IPS-20b (cell line): ENCODE results near the gene CCDC74A.
"Not testable (repeated sequence)": the region's sequence is repeated elsewhere in the genome, so short reads cannot be mapped to it uniquely, and the experiment has no call there.

Experiments used
- H3K27ac ChIP-seq: one replicate; pipeline ENCODE4 v1.5.1; 2013; ENCODE audit warnings: low read length
- H3K27me3 ChIP-seq: 2 replicates; pipeline ENCODE4 v1.6.1; 2013; ENCODE audit warnings: mild to moderate bottlenecking, low read length, inconsistent platforms; ENCODE audit not compliant: insufficient read depth
- H3K36me3 ChIP-seq: 2 replicates; pipeline ENCODE4 v1.6.1; 2013; ENCODE audit warnings: low read depth, mild to moderate bottlenecking, inconsistent platforms, low read length, moderate library complexity; ENCODE audit not compliant: insufficient read depth
- H3K4me1 ChIP-seq: 2 replicates; pipeline ENCODE4 v1.6.1; 2013; ENCODE audit warnings: mild to moderate bottlenecking, control low read depth, inconsistent platforms, low read length, moderate library complexity; ENCODE audit not compliant: insufficient read depth
- H3K4me3 ChIP-seq: 2 replicates; pipeline ENCODE4 v1.5.1; 2013; ENCODE audit warnings: mild to moderate bottlenecking, low read length, inconsistent platforms
- H3K9ac ChIP-seq: 2 replicates; pipeline ENCODE4 v1.6.1; 2013; ENCODE audit warnings: low read depth, mild to moderate bottlenecking, inconsistent platforms, low read length, moderate library complexity
- H3K9me3 ChIP-seq: 2 replicates; pipeline ENCODE4 v1.6.1; 2013; ENCODE audit warnings: mild to moderate bottlenecking, low read depth, low read length, inconsistent platforms; ENCODE audit not compliant: insufficient read depth

The CCDC74A gene

DNA sequence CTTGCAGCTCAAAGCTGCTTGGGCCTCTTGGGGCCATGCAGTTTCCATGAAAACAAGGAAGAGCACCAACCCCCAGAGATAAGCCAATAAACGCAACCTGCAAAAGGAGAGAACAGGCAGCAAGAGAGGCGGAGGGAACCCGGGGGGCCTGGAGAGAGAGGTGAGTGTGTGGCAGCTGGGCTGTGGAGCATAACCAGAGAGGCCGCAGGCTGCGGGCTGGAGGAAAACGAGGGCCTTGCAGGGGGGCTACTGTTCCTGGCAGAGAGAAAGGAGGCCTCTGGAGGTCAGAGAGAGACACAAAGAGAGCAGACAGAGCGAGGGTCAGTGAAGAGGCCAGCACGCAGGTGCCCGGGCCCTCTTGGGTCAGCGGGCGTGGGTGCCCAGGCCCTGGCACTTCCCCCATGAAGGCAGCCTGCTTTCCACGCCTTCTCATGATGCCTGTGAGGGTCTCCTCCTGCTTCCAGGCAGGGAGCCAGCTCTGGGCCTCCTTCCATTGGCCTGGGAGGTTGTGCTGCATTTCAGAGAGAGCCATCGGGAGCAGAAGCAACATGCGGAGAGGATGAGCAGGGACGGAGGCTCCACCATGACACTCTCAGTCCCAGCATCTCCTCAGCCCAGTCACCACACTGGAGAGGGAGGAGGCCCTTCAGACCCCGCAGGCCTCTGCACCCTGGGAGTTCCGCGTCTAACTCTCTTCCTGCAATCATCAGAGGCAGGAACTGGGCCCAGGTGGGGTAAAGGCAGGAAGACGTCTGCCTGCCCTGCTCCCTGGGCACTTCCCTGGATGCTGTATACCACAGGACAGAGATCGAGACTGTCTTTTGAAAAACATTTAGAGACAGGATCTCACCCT lies 36.8 kb upstream of the CCDC74A start:
- H3K27ac ChIP-seq, result not testable (repeated sequence)

DNA sequence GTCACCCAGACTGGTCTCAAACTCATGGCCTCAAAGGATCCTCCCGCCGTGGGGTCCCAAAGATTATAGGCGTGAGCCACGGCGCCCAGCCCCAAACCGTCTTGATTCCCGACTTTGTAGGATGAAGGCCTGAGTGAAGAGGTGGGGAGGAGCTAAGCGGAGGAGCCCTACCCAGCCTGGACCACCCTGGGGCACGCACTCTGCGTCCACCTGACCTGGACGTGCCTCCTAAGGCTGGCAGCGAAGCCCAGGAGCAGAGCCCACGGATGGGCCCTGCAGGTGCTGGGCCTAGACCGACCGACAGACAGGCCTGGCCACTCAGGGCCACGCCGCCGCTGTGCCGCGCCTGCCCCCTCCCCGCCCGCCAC lies 36.2 kb upstream of the CCDC74A start:
- H3K4me1 ChIP-seq, H3K27me3 ChIP-seq, H3K9me3 ChIP-seq, H3K27ac ChIP-seq, H3K36me3 ChIP-seq: not testable (repeated sequence)
- Histone ChIP-seq H3K9ac (peak overlapping the region; percentile 64; the same call in 1 of the 2 replicates), H3K4me3 (peak overlapping the region; percentile 61)

More for the DNA sequence above, 36.8 kb upstream of the CCDC74A start:
- not testable (repeated sequence) for H3K9me3 ChIP-seq, H3K4me1 ChIP-seq, H3K27me3 ChIP-seq, H3K36me3 ChIP-seq
- peak overlapping the region; percentile 64; the same call in 1 of the 2 replicates for H3K9ac ChIP-seq
- H3K4me3 ChIP-seq, result peak overlapping the region; percentile 61

DNA sequence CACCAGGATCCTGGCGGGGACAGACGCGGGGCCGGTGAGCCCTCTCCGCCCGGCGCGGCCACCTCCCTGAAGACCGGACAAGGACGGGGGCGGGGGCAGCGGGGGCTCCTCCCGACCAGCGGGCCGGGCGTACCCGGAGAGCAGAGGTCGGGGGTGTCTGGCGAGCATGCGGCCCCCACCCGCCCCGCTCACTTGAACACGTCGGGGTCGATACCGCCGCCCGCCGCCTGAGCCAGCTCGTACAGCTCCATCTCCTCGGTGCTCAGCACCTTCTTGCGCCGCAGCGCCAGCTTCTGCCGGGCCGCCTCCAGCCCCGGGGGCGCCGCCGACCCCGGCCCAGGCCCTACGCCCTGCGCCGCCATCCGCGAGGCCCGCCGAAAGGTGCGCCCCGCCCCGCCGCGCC lies 35.7 kb upstream of the CCDC74A start, which contains the start of gene MZT2A:
TSS of gene MZT2A (minus strand) at position 383 of the 403 bp plus-strand sequence. CDS start at position 362, 21 bp downstream.
- Histone ChIP-seq H3K4me3 (peak within 1 kb of the TSS; percentile 83), H3K9ac (peak within 1 kb of the TSS; percentile 93), H3K27ac (peak within 1 kb of the TSS; percentile 83)
- not testable (repeated sequence) for H3K36me3 ChIP-seq, H3K9me3 ChIP-seq, H3K27me3 ChIP-seq, H3K4me1 ChIP-seq

DNA sequence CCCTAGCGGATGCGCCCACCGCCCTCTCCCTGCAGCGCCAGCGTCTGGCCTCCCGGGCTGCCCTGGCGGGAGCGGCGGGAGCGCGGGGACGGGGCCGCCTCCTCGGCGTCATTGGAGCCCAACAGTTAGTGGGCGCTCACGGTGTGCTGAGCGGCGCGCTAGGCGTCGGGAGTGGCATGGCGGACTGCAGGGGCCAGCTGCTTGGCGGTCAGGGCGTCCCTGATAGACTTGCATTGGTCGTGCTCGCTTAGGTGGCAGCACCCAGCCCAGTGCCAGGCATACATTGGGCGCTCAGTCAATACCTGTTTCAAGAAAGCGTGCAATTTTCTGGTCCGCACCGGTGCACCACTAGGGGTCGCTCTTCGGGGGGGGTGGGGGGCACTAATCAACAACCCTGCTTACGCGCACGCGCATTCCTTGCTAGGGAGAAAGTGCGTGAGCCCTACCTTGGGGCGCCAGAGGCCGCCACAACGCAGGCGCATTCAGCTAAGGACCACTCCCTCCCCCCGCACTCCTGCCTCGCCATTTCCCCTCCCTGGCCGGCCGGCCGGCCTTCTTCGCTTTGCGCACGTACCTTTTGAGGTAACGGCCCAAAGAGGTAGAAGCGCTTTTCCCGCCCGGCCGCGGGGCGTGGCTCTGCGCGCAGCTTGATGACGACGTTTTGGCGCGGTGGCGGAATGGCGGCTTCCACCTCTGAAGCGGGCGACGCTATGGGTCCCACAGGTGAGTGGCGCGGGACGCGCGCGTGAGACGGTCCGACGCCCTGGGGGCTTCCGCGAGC lies 35.1 kb upstream of the CCDC74A start:
- Histone ChIP-seq H3K4me1 (no peaks in the 10 kb centered on the region; the same call in 1 of the 2 replicates), H3K36me3 (peaks cover 13% of the 10 kb centered on the region; the same call in 1 of the 2 replicates)

GRCh38 chr2:131493199-131493968 lies 34.3 kb upstream of the CCDC74A start:
- H3K9me3 ChIP-seq, result no peaks in the 10 kb centered on the region
- H3K4me1 ChIP-seq, result no peaks in the 10 kb centered on the region; the same call in 1 of the 2 replicates
- peak overlapping the region; percentile 83 for H3K27ac ChIP-seq
- peak overlapping the region; percentile 93 for H3K9ac ChIP-seq
- peaks cover 19% of the 10 kb centered on the region for H3K36me3 ChIP-seq
- H3K4me3 ChIP-seq, result peak overlapping the region; percentile 83
- H3K27me3 ChIP-seq, result no peaks in the 10 kb centered on the region

More for the DNA sequence above, 35.1 kb upstream of the CCDC74A start:
- Histone ChIP-seq H3K27ac (peak overlapping the region; percentile 83), H3K27me3 (no peaks in the 10 kb centered on the region), H3K9ac (peak overlapping the region; percentile 93), H3K4me3 (peak overlapping the region; percentile 83), H3K9me3 (no peaks in the 10 kb centered on the region)

GRCh38 chr2:131495506-131495905 lies 32.2 kb upstream of the CCDC74A start:
- not testable (repeated sequence) for H3K27ac ChIP-seq, H3K9ac ChIP-seq, H3K4me1 ChIP-seq, H3K4me3 ChIP-seq, H3K9me3 ChIP-seq, H3K27me3 ChIP-seq
- peaks cover 30% of the 10 kb centered on the region for H3K36me3 ChIP-seq

- H3K9me3 ChIP-seq, H3K27me3 ChIP-seq, H3K4me1 ChIP-seq, H3K27ac ChIP-seq, H3K9ac ChIP-seq, H3K4me3 ChIP-seq: not testable (repeated sequence)
- H3K36me3 ChIP-seq, result peaks cover 58% of the 10 kb centered on the region
Observed at GRCh38 chr2:131498321-131498973, 29.2 kb upstream of the CCDC74A start.

GRCh38 chr2:131503587-131503986 lies 24.1 kb upstream of the CCDC74A start:
- not testable (repeated sequence) for H3K4me1 ChIP-seq, H3K9ac ChIP-seq, H3K27ac ChIP-seq, H3K9me3 ChIP-seq, H3K4me3 ChIP-seq, H3K27me3 ChIP-seq
- H3K36me3 ChIP-seq, result peaks cover 95% of the 10 kb centered on the region

DNA sequence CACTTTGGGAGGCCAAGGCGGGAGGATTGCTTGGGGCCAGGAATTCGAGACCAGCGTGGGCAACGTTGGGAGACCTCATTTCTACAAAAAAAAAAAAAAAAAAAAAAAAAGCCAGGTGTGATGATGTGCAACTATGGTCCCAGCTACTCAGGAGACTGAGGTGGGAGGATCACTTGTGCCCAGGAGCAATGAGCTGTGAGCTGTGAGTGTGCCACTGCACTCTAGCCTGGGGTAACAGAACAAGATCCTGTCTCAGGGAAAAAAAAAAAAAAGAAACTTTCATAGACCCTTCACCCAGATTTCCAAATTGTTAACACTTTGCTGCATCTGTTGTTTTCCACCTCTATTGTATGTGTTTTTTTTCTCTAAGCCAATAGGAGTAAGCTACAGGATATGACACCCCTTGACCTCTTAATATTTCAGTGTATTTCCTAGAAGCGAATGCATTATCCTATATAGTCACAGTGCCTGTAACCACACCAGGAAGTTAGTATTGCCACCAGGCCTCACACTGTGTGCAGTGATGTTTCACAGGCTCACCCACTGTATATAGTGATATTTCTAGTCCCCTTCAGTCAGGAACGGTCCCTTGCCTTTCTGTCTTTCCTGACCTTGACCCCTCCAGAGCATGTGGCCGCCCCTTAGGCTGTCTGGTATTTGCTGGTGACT lies 23.5 kb upstream of the CCDC74A start:
- not testable (repeated sequence) for H3K4me1 ChIP-seq, H3K27me3 ChIP-seq, H3K4me3 ChIP-seq, H3K9me3 ChIP-seq, H3K9ac ChIP-seq, H3K27ac ChIP-seq
- peaks cover 94% of the 10 kb centered on the region for H3K36me3 ChIP-seq

GRCh38 chr2:131509615-131510014 lies 18.1 kb upstream of the CCDC74A start:
- Histone ChIP-seq H3K4me1 (no peaks in the 10 kb centered on the region), H3K36me3 (peaks cover 78% of the 10 kb centered on the region), H3K27me3 (no peaks in the 10 kb centered on the region), H3K9me3 (no peaks in the 10 kb centered on the region), H3K4me3 (no peak overlapping the region), H3K9ac (no peak overlapping the region), H3K27ac (no peak overlapping the region)
